GM18909 (cell line): ENCODE measurements around the gene SMPDL3B.
"Not testable (repeated sequence)": the region's sequence is repeated elsewhere in the genome, so short reads cannot be mapped to it uniquely, and the experiment has no call there.

ENCODE experiments used
- ATAC-seq: cut with Tn5 transposase; IDR thresholded peaks from one replicate; pipeline ENCODE4 v1.9.1; 2021; ENCODE audit warnings: mild to moderate bottlenecking; ENCODE audit not compliant: unreplicated experiment, poor library complexity

SMPDL3B gene

GRCh38 chr1:27967106-27967883 lies 32.5 kb downstream of the SMPDL3B start:
- ATAC-seq, result no peak

- ATAC-seq, result no peak
These were observed 33.2 kb downstream of the SMPDL3B start for GRCh38 chr1:27967884-27968466.

- no peak for ATAC-seq
These were observed 33.9 kb downstream of the SMPDL3B start for GRCh38 chr1:27968692-27969091.

GRCh38 chr1:27970401-27970800 lies 35.6 kb downstream of the SMPDL3B start:
- no peak for ATAC-seq

GRCh38 chr1:27971674-27972073 lies 36.9 kb downstream of the SMPDL3B start:
- ATAC-seq, result no peak

GRCh38 chr1:27972141-27972540 lies 37.3 kb downstream of the SMPDL3B start:
- no peak for ATAC-seq

- ATAC-seq, result no peak
These were observed 39.1 kb downstream of the SMPDL3B start for GRCh38 chr1:27973771-27974416.

- ATAC-seq, result no peak
These were observed 39.6 kb downstream of the SMPDL3B start for GRCh38 chr1:27974417-27974781.

GRCh38 chr1:27979151-27979858 lies 44.5 kb downstream of the SMPDL3B start:
- ATAC-seq, result no peak

- no peak for ATAC-seq
These were observed 45.0 kb downstream of the SMPDL3B start for GRCh38 chr1:27979859-27980201.

GRCh38 chr1:27980216-27980845 lies 45.5 kb downstream of the SMPDL3B start:
- no peak for ATAC-seq

GRCh38 chr1:27981145-27981544 lies 46.3 kb downstream of the SMPDL3B start:
- no peak for ATAC-seq

- no peak for ATAC-seq
These were observed 56.2 kb downstream of the SMPDL3B start for GRCh38 chr1:27990920-27991537.

- ATAC-seq, result no peak
These were observed 57.5 kb downstream of the SMPDL3B start for GRCh38 chr1:27992276-27992675.

- no peak for ATAC-seq
These were observed 58.4 kb downstream of the SMPDL3B start for GRCh38 chr1:27993241-27993640.

GRCh38 chr1:27994060-27994459 lies 59.3 kb downstream of the SMPDL3B start:
- ATAC-seq, result no peak

GRCh38 chr1:27994526-27994925 lies 59.7 kb downstream of the SMPDL3B start:
- ATAC-seq, result not testable (repeated sequence)

- no peak for ATAC-seq
These were observed 64.3 kb downstream of the SMPDL3B start for GRCh38 chr1:27999055-27999454.

GRCh38 chr1:28002600-28002999 lies 67.8 kb downstream of the SMPDL3B start:
- no peak for ATAC-seq

GRCh38 chr1:28003117-28003516 lies 68.3 kb downstream of the SMPDL3B start:
- not testable (repeated sequence) for ATAC-seq
